ENCODE results near the gene MRRF.
"Not testable (repeated sequence)": the region's sequence is repeated elsewhere in the genome, so short reads cannot be mapped to it uniquely, and the experiment has no call there.

MRRF gene

DNA sequence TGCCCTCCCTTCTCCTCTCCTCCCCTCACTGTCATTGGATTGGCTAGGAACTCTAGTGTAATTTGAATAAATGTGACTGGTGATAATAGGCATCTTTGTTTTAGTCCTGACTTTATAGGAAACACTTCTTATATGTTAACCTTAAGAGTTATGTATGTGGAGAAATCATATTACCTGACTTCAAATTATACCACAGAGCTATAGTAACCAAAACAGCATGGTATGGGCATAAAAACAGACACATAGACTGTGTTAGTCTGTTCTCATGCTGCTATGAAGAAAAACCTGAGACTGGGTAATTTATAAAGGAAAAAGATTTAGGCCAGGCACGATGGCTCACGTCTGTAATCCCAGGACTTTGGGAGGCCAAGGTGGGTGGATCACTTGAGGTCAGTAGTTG, 9.4 kb downstream of the MRRF start:
- DNase-seq (ENCODE audit: low read depth in 2 of 3, low spot score in 2 of 3): no peak

DNA sequence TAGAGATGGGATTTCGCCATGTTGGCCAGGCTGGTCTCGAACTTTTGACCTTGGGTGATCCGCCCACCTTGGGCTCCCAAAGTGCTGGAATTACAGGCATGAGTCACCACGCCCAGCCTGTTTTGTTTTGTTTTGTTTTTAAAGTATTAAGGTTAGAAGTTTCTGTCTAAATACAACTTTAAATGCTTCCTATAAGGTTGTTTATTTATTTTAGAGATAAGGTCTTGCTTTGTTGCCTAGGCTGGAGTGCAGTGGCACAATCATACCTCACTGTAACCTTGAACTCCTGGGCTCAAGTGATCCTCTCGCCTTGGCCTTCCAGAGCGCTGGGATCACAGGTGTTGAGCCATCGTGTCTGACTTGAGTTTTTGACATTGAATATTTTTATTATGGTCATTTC, 11.4 kb downstream of the MRRF start:
- DNase-seq (ENCODE audit: low read depth in 2 of 3, low spot score in 2 of 3): no peak

DNA sequence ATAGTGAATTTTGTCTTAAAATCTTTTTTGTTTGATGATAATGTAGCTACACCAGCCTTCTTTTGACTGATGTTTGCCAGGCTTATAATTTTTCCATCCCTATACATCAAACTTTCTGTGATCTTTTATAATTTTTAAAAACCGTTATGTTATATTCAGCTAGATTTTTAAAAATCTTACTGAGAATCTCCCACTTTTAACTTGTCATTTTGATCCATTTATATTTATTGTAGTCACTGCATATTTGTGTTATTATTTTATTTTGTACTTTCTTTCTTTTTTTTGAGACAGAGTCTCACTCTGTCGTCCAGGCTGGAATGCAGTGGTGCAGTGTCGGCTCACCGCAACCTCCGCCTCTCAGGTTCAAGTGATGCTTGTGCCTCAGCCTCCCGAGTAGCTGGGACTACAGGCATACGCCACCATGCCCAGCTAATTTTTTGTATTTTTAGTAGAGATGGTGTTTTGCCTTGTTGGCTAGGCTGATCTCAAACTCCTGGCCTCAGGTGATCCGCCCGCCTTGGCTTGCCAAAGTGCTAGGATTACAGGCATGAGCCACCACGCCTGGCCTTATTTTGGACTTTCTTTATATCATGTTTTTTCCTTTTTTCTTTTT, 12.7 kb downstream of the MRRF start:
- no peak for DNase-seq (ENCODE audit: low read depth in 2 of 3, low spot score in 2 of 3)

DNA sequence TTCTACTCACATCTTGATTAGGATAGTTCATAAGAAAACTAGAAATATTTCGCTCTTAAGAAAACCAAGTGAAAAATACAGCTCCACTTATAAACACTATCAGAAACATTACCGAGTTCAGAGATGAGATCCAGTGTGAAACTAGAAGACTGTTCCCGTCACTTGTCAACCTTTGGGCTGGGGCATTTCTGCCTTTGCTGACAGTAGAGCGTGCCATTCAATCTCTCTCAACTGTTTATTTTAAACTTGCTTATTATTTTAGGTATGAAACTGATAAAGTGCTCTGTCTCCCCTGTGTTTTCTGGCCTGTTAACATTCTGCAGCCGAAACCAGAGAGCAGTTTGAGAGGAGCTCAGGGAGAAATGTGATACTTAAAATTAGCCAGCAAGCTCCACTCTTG, 16.7 kb downstream of the MRRF start:
- DNase-seq (ENCODE audit: low read depth in 2 of 3, low spot score in 2 of 3): no peak

DNA sequence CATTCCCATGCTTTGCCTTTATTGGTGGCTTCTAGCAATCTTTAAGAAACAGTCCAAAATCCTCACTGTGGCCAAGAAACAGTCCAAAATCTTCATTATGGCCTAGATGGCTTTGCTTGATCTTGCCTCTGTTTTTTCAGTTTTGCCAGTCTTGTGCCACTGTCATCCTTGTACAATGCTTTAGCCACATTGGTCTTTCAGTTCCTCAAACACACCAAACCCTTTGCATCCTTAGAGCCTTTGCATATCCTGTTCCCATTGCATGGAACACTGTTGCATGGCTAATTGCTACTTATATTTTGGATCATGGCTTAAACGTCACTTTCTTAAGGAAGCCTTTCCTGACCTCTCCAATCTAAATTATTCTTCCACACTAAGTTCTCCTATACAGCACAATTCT, 22.1 kb downstream of the MRRF start:
- no peak for DNase-seq (ENCODE audit: low read depth in 2 of 3, low spot score in 2 of 3)

DNA sequence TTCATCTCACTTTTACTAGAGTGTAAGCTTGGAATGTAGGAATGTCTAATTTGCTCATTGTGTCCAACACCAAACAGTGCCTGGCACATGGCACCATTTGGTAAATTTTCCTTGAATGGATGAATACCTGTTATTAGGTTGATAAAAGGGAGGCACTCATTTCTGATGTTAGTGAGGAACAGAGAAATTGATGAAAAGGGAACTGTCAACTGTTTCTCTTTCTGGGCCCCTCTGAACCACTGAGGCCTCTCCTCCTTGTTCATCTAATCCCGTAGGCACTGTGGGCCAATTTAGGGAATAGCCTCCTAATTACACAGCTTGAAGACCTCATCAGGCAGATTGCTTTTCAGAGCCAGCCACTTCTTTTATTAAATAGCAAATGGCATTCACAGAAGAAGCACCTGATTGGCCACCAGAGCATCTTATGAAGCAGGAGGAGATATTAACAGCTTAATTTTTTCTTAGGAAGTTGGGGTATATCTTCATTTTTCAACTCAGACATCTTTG, 22.6 kb downstream of the MRRF start:
- no peak for DNase-seq (ENCODE audit: low read depth in 2 of 3, low spot score in 2 of 3)

DNA sequence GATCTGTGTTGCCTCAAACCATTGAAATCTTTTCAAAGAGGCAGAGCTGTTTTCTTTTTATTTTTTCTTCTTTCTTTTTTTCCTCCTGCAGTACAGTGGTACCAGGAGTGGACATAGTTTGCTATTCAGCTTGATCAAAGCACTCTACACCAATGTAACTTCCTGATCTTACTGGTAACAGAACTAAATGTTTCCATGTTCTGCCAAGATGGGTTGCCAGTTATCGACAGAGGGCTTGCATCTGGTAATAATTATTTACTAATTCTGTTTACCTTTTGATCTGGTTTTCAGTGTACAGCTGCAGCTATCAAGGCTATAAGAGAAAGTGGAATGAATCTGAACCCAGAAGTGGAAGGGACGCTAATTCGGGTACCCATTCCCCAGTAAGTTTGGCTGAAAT, 26.8 kb downstream of the MRRF start:
- DNase-seq (ENCODE audit: low read depth in 2 of 3, low spot score in 2 of 3): no peak

DNA sequence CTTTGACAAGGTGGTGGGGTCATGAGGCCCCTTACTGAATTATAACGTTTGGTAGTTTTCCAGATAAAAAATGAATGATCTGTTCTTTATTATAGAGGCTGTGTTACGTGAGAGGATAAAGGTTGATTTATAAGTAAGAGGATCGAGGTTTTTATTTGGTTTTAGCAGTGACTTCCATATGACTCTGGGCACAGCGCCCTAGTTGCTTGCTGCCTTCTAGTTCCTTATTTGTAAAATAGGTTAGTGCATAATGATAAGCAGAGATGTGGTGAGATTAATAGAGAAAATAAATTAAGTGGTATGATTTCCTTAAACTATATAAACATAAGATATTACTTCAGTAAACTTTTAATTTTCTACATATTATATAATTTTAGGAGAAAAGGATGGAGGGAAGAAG, 29.8 kb downstream of the MRRF start:
- DNase-seq (ENCODE audit: low read depth in 2 of 3, low spot score in 2 of 3): no peak

DNA sequence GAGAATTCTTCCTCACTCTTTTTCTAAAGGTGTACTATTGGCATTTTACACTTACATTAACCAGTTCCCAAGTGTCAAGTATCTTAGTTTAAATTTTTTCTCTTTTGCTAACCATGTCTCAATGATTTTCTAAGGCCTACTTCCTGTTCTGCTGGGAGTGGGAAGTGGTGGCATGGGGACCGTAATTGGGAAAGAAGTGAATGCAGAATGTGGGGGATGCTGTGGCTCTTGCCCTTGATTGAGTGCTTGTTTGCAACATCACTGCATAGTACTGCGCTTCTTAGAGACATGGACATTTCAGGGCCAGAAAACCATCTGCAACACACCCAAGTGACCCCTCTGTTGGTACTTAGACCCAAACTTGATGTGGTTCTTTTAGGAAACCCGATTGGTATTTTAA, 32.8 kb downstream of the MRRF start:
- no peak for DNase-seq (ENCODE audit: low read depth in 2 of 3, low spot score in 2 of 3)

DNA sequence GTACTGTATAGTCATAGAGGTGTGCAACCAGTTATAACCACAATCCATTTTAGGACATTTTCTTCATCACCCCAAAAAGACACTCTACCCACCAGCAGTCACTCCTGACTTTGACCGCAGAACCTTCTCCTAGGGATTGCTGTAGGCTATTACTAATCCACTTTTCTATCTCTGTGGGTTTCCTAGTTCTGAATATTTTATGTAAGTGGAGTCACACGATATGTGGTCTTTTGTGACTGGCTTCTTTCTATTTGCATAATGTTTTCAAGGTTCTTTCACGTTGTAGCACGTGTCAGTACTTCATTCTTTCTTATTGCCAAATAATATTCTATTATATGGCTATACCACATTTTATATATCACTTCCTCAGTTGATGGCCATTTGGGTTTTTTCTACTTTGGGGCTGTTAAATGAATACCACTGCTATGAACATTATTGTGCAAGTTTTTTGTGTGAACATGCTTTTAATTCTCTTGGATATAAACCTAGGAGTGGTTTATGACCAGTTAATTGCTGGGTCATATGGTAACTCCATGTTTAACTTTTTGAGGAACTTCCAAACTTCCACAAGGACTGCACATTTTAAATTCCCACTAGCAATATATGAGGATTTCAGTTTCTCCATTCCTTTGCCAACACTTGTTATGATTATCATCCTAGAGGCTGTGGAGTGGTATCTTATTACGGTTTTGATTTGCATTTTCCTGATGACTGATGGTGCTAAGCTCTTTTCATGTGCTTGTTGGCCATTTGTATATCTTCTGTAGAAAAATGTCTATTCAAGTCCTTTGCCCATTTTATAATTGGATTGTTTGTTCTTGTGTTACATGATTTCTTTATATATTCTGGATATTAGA, 37.8 kb downstream of the MRRF start:
- no peak for DNase-seq (ENCODE audit: low read depth in 2 of 3, low spot score in 2 of 3)

DNA sequence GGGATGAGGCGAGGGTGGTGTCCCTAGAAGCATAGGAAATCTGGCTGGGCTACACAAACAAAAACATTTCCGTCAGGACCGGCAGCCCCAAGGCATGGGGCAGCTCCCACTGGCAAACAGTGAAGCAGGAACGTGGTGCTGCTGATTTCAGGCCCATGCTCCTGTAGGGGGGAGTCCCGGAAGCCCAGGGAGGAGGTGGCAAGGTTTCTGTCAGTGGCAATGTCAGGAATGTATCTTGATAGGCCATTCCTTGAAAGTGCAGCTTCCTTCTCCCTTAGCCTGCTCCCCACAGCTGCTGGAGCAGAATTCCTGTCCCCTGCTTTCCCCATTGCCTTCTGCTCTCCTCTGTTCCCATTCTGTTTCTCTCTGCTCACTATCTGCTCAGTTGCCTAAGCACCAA, 42.4 kb downstream of the MRRF start:
- no peak for DNase-seq (ENCODE audit: low read depth in 2 of 3, low spot score in 2 of 3)

DNA sequence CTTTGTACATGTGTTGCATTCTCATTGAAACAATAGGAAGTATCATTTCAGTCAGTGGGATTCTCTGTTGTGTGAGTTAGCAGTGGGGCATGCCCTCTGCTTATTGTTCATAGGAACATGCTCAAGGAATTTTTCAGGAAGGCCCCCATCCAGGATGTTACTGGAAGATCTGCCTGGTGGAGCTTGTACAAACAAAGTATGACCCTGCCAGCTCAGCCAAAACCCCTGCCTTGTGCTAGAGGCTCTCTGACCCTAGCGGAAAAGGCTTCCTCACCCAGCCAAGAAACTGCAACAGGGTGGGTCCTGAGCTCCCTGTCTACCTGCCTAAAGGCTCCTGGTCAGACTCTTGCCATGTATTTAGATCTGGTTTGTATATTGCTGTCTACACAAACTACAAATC, 43.2 kb downstream of the MRRF start:
- DNase-seq (ENCODE audit: low read depth in 2 of 3, low spot score in 2 of 3): no peak

DNA sequence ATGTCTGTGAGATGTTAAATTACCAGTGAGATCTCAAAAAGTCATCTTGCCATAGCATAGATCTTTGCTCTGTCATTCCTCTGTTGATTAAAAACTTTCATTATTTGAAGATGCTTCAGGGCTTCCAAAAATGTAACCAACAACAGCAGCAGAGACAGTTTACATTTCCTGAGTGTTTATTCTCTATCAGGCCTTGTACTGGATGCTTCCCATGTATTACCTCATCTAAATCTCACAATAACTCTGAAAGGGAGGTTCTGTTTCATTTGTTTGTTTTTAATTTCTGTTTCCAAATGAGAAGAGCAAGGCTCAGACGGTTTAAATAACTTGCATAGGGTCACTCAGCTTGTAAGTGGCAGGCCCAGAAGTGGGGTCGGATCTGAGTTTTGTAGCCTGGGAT, 45.2 kb downstream of the MRRF start:
- DNase-seq (ENCODE audit: low read depth in 2 of 3, low spot score in 2 of 3): no peak

DNA sequence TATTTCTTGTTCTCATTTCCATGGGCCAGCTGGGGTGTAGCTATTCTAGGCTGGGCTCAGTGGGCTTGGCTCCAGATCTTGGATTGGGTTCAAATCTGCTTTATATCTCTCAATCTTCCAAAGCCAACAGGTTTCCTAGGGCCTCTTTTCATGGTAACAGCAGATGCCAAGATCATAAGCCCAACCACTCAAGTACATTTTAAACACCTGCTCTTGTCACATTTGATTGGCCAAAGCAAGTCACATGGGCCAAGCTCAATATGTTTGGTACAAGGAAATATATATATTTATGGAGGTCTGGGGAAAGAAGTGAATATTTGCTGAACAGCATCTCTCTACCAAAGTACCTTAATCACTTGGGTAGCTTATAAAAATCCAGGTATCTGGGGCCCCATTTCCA, 49.5 kb downstream of the MRRF start:
- no peak for DNase-seq (ENCODE audit: low read depth in 2 of 3, low spot score in 2 of 3)

DNA sequence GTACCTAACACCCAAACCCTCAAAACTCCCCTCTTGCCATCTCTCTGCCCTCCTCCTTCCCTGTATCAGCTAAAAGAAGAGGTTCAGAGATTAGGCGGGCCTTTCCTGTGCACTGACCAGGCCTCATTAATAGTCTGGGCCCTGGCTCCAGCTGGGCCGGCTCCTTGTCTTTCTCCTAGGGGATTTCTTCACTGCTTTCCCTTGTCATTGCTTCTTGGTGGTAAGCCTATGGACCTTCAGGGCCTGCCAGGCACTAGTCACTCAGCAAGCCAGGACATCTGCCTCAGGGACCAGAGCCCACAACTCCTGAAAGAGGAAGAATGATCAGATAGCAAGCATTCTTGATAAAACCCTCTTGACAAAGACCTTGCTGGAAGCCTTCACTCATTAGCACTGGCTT, 50.9 kb downstream of the MRRF start:
- DNase-seq (ENCODE audit: low read depth in 2 of 3, low spot score in 2 of 3): no peak

DNA sequence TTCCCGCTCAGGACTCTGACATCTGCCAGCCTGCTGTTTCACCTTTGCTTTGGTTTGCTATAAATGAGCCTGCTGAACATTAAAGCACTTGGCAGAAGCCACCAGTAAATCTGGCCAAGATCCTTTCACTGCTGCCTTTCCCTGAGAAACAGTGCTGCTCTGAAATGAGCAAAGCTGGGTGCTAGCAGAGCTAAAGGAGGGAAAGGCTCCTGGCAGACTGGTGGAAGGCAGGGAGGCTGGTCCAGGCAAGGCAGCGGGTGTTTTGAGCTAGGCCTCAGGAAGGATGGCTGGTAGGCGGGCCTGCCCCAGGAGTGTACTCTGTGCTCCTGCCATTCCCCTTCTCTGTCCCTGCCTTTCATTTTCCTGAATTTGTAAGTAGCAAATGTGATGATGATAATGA, 53.6 kb downstream of the MRRF start:
- no peak for DNase-seq (ENCODE audit: low read depth in 2 of 3, low spot score in 2 of 3)

DNA sequence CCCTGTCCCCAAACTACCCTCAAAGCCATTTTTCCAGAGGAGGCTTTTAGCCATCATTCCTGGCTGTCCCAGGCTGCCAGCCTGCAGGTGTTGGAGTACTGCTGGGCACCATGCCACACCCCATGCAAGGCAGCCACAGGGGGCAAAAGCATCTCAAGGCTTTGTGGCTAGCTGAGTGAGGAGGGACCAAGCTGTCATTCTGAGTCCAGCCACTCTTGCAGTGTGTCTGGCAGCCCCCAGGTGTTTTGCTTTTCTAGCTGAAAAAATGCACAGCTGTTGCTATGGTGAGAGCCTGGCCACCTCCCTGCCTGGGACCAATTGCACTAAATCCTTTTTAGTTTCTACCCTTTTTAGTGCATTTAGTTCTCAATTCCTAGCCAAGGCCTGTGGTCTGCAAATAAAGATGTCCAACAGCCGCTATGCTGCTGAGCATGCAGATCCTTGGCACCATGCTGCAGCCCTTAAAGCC, 55.8 kb downstream of the MRRF start:
- DNase-seq (ENCODE audit: low read depth in 2 of 3, low spot score in 2 of 3): no peak

DNA sequence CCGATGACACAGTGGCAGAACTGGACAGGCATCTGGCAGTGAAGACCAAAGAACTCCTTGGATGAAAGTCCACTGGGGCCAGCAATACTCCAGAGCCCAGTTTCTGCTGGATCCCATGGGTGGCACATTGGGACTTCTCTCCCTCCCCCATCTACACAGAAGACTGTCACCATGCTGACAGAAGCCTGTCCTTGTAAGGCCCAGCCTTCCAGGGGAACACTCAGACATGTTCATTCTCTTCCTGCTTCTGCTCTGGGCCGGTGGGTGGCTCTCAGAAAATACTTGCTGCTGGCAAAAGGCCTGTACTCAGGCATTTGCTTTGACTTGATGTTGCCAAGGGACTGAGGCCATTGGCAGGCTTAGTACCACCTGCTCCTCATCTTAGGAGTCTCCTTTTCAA, 57.9 kb downstream of the MRRF start:
- DNase-seq (ENCODE audit: low read depth in 2 of 3, low spot score in 2 of 3): no peak

DNA sequence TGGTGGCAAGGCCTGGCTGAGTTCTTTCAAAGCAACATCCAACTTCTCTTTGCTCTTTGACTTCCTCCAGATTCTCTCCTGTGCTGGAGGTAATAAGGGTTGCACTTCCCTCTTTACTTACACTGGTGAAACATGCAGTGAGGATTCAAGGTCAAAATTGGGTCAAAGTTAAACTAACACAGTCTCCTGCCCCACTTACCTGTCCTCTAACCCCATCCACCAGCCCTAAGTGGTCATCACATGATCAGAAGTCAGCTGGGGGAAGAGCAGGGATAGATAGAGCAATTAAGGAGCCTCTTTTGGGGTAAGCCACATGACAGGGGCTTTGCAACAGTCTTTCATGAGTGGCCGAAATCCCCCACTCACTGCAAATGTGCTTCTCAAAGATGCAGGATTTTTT, 60.0 kb downstream of the MRRF start:
- not testable (repeated sequence) for DNase-seq (ENCODE audit: low read depth in 2 of 3, low spot score in 2 of 3)

DNA sequence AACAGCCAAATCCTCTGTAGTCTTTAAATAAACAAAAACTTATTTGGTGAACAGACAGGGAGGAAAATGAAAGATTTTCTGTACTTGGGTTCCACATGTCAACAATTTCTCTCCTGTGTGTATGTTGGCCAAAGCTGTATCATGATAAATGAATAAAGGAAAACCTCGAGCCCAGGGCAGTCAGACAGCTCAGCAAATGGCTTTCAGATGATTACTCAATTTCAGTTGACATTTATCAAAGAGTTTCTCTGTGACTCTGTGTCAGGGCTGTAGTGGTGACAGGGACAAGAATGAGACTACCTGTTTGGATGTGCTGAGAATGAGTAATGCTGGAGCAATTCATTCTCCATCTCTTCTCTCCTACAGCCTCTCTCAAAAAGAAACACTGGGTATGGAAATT, 60.4 kb downstream of the MRRF start:
- DNase-seq (ENCODE audit: low read depth in 2 of 3, low spot score in 2 of 3): no peak

DNA sequence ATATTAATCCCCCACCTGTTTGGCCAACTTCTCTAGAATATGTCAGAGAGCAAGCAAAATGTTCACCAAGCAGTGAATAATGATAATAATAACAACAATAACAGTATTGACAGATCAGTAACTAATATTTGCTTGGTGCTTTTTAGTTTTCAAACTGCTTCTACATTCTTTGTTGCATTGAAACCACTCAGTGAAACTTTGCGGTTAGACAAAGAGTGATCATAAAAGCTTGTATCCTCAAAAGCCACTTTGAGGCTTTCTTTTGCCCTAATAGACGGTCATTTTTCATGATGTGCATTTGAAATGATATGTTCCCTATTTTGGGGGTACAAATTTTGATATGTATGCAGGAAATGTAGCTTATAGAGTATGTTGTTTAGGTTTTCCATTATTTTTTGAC, 62.5 kb downstream of the MRRF start:
- DNase-seq (ENCODE audit: low read depth in 2 of 3, low spot score in 2 of 3): no peak

DNA sequence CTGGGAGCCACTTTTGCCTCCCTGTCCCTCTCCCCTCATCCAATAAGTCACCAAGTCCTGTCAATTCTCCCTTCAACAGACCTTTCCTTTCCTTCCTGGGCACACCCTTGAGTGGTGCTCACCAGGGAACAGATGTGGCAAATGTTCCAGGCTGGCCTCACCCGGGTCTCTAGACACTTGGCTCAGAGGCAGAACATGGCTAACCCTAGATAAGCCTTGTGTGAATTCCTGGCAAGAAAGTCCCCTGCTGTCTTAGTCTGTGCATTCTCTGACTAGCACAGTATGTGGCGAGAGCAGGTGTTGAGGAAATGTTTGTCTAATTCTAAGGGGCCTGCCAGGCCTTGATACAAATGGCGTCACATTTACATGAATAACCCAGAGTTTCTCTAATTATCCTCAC, 64.9 kb downstream of the MRRF start:
- DNase-seq (ENCODE audit: low read depth in 2 of 3, low spot score in 2 of 3): no peak

DNA sequence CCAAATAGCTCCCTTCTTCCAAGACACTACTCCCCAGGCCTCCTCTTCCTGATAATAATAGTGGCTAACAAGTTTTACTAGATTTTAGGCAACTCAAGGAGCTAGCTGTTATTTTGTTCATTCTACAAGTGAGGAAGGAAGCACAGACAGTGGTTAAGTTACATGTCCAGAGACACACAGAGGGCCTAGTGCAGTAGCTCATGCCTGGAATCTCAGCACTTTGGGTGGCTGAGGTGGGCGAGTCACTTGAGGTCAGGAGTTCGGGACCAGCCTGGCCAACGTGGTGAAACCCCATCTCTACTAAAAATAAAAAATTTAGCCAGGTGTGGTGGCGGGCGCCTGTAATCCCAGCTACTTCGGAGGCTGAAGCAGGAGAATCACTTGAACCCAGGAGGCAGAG, 65.8 kb downstream of the MRRF start:
- not testable (repeated sequence) for DNase-seq (ENCODE audit: low read depth in 2 of 3, low spot score in 2 of 3)

Data from activated CD8-positive, alpha-beta memory T cell treated with anti-CD3 and anti-CD28 coated beads for 48 hours (primary cell).